Measurements from ENCODE around the gene XPO6. TPM values are rescaled to one million over a fixed set of nuclear protein-coding genes. Genes with fewer than 3 reads are reported as not detected.

XPO6 gene
- polyA plus RNA-seq, 1 experiment, result 207 TPM

GRCh38 chr16:28098959-28099945 is 112.5 kb downstream of the XPO6 start:
- no peaks in the 10 kb centered on the region for H3K27me3 ChIP-seq (ENCODE audit: control insufficient read depth, insufficient read depth, low read length)
- ChIA-PET CTCF (no interaction called here), POLR2A (no interaction called here)
- H3K27ac ChIP-seq (ENCODE audit: low read depth, low read length), result no peak overlapping the region
- H3K4me3 ChIP-seq (ENCODE audit: low read depth, low read length), result no peak overlapping the region
- no peak for TF ChIP-seq CTCF (IDR thresholded peaks at IDR 0.05; ENCODE audit: low read depth, low read length)
- DNase-seq (ENCODE audit: low read depth, low spot score), result no peak
- H3K9me3 ChIP-seq (ENCODE audit: control insufficient read depth, insufficient read depth, low read length), result no peaks in the 10 kb centered on the region

GRCh38 chr16:28098171-28098958 is 113.4 kb downstream of the XPO6 start:
- no peak overlapping the region for H3K27ac ChIP-seq (ENCODE audit: low read depth, low read length)
- ChIA-PET CTCF (no interaction called here), POLR2A (no interaction called here)
- no peak overlapping the region for H3K4me3 ChIP-seq (ENCODE audit: low read depth, low read length)
- no peaks in the 10 kb centered on the region for H3K9me3 ChIP-seq (ENCODE audit: control insufficient read depth, insufficient read depth, low read length)
- no peak for DNase-seq (ENCODE audit: low read depth, low spot score)
- H3K27me3 ChIP-seq (ENCODE audit: control insufficient read depth, insufficient read depth, low read length), result no peaks in the 10 kb centered on the region
- no peak for TF ChIP-seq CTCF (IDR thresholded peaks at IDR 0.05; ENCODE audit: low read depth, low read length)

- no peak for TF ChIP-seq CTCF (IDR thresholded peaks at IDR 0.05; ENCODE audit: low read depth, low read length)
- no peak for DNase-seq (ENCODE audit: low read depth, low spot score)
- POLR2A ChIA-PET, result no interaction called here
- Histone ChIP-seq H3K9me3 (ENCODE audit: control insufficient read depth, insufficient read depth, low read length) (no peaks in the 10 kb centered on the region), H3K27ac (ENCODE audit: low read depth, low read length) (no peak overlapping the region), H3K27me3 (ENCODE audit: control insufficient read depth, insufficient read depth, low read length) (no peaks in the 10 kb centered on the region), H3K4me3 (ENCODE audit: low read depth, low read length) (no peak overlapping the region)
- CTCF ChIA-PET, result no interaction called here
Observed at GRCh38 chr16:28096983-28097899, 114.5 kb downstream of the XPO6 start.

GRCh38 chr16:28093385-28093725 is 118.4 kb downstream of the XPO6 start:
- H3K9me3 ChIP-seq (ENCODE audit: control insufficient read depth, insufficient read depth, low read length), result peaks cover 3% of the 10 kb centered on the region; the same call in 1 of the 2 replicates
- H3K27ac ChIP-seq (ENCODE audit: low read depth, low read length), result no peak overlapping the region
- no peaks in the 10 kb centered on the region for H3K27me3 ChIP-seq (ENCODE audit: control insufficient read depth, insufficient read depth, low read length)
- TF ChIP-seq CTCF (IDR thresholded peaks at IDR 0.05; ENCODE audit: low read depth, low read length), result no peak
- no peak overlapping the region for H3K4me3 ChIP-seq (ENCODE audit: low read depth, low read length)
- DNase-seq (ENCODE audit: low read depth, low spot score), result no peak
- CTCF ChIA-PET, result interaction anchor here (1.2 to 1.6 kb wide), 3 partner anchors 23 to 314 kb away, joined by 3 to 8 read pairs (median 3); no protein-coding TSS in a partner anchor
- POLR2A ChIA-PET, result no interaction called here
